IMR-90 (cell line): ENCODE results near the gene TRAPPC10. TPM values are rescaled to one million over a fixed set of nuclear protein-coding genes. Genes with fewer than 3 reads are reported as not detected.

Source experiments
- ATAC-seq: fragments of 200-7000 bp; cut with Tn5 transposase; 2 replicates; pipeline ENCODE4 v1.9.1; 2020; ENCODE audit warnings: low read depth, mild to moderate bottlenecking, moderate library complexity
- BruUV-seq: library from RNA; stranded (reverse); fragments of 400-500 nt; replicated peaks from 2 replicates; lab custom pipeline; 2021; lab: Mats Ljungman, UMichigan
- CTCF ChIA-PET: fragments of 300-600 bp; formaldehyde crosslinking; extraction: SDS; loops from one replicate; lab custom pipeline; 2021; ENCODE audit warnings: antibody characterized with exemption; lab: Yijun Ruan, JAX
- POLR2A ChIA-PET: fragments of 300-600 bp; sonication (Branson Sonifier 250); formaldehyde crosslinking; loops from one replicate; lab custom pipeline; 2022; ENCODE audit warnings: antibody characterized with exemption; ENCODE audit not compliant: unreplicated experiment; lab: Charles Lee
- DNase-seq: peaks from one replicate; pipeline ENCODE4 v3.0.0; 2013
- H2AFZ ChIP-seq: replicated peaks from 2 replicates; pipeline ENCODE3; 2013; ENCODE audit warnings: low read length, mild to moderate bottlenecking; ENCODE audit not compliant: poor library complexity
- H2AK5ac ChIP-seq: 2 replicates; pipeline ENCODE4 v1.6.1; 2013; ENCODE audit warnings: low read depth, low read length, inconsistent platforms
- H2AK9ac ChIP-seq: replicated peaks from 2 replicates; pipeline ENCODE3; 2013; ENCODE audit warnings: mild to moderate bottlenecking, low read depth, low read length, moderate library complexity; ENCODE audit not compliant: poor library complexity
- H2BK120ac ChIP-seq: 2 replicates; pipeline ENCODE4 v1.6.1; 2013; ENCODE audit warnings: low read depth, low read length, inconsistent platforms
- H2BK15ac ChIP-seq: 3 replicates; pipeline ENCODE4 v1.6.1; 2013; ENCODE audit warnings: low read depth, low read length, inconsistent platforms
- H2BK20ac ChIP-seq: 2 replicates; pipeline ENCODE4 v1.6.1; 2013; ENCODE audit warnings: low read depth, mild to moderate bottlenecking, inconsistent platforms, low read length, moderate library complexity
- H2BK5ac ChIP-seq: 2 replicates; pipeline ENCODE4 v1.6.1; 2013; ENCODE audit warnings: mild to moderate bottlenecking, low read depth, low read length, inconsistent platforms; ENCODE audit not compliant: poor library complexity, severe bottlenecking
- H3K14ac ChIP-seq: replicated peaks from 2 replicates; pipeline ENCODE4 v1.6.1; 2013; ENCODE audit warnings: low read depth, low read length, inconsistent platforms
- H3K18ac ChIP-seq: 2 replicates; pipeline ENCODE4 v1.6.1; 2013; ENCODE audit warnings: low read depth, low read length, control low read depth
- H3K23ac ChIP-seq: 2 replicates; pipeline ENCODE4 v1.6.1; 2013; ENCODE audit warnings: low read depth, low read length, inconsistent platforms
- H3K27ac ChIP-seq: 2 replicates; pipeline ENCODE4 v1.5.1; 2013; ENCODE audit warnings: mild to moderate bottlenecking, control low read depth, low read length; ENCODE audit not compliant: insufficient read depth
- H3K27me3 ChIP-seq: 2 replicates; pipeline ENCODE4 v1.6.1; 2013; ENCODE audit warnings: low read length; ENCODE audit not compliant: control insufficient read depth, insufficient read depth
- H3K36me3 ChIP-seq: 2 replicates; pipeline ENCODE4 v1.6.1; 2013; ENCODE audit warnings: low read length, mixed read lengths; ENCODE audit not compliant: control insufficient read depth, insufficient read depth
- H3K4ac ChIP-seq: 2 replicates; pipeline ENCODE4 v1.6.1; 2013; ENCODE audit warnings: low read depth, low read length, inconsistent platforms
- H3K4me1 ChIP-seq: 2 replicates; pipeline ENCODE4 v1.6.1; 2013; ENCODE audit warnings: low read length, mixed read lengths; ENCODE audit not compliant: control insufficient read depth, insufficient read depth
- H3K4me2 ChIP-seq: 2 replicates; pipeline ENCODE4 v1.6.1; 2013; ENCODE audit warnings: low read depth, mild to moderate bottlenecking, control low read depth, low read length, moderate library complexity
- H3K4me3 ChIP-seq: 2 replicates; pipeline ENCODE4 v1.5.1; 2013; ENCODE audit warnings: low read depth, mild to moderate bottlenecking, control low read depth, low read length, moderate library complexity; ENCODE audit not compliant: insufficient read depth
- H3K56ac ChIP-seq: 2 replicates; pipeline ENCODE4 v1.6.1; 2013; ENCODE audit warnings: low read length, inconsistent platforms; ENCODE audit not compliant: insufficient read depth; ENCODE audit errors: extremely low read depth
- H3K79me1 ChIP-seq, 2 experiments: 2 replicates each; pipeline ENCODE4 v1.6.1; 2013; ENCODE audit warnings: low read length in 2 of 2, inconsistent platforms in 1 of 2, low read depth in 1 of 2
- H3K9ac ChIP-seq: 2 replicates; pipeline ENCODE4 v1.6.1; 2013; ENCODE audit warnings: low read depth, low read length, control low read depth
- H3K9me1 ChIP-seq: 2 replicates; pipeline ENCODE4 v1.6.1; 2013; ENCODE audit warnings: low read length, inconsistent platforms; ENCODE audit not compliant: insufficient read depth
- H3K9me3 ChIP-seq: 2 replicates; pipeline ENCODE4 v1.6.1; 2013; ENCODE audit warnings: low read length; ENCODE audit not compliant: control insufficient read depth, insufficient read depth
- H4K20me1 ChIP-seq: 2 replicates; pipeline ENCODE4 v1.6.1; 2013; ENCODE audit warnings: low read length, inconsistent platforms; ENCODE audit not compliant: insufficient read depth
- H4K5ac ChIP-seq: 2 replicates; pipeline ENCODE4 v1.6.1; 2013; ENCODE audit warnings: mild to moderate bottlenecking, low read depth, low read length, control low read depth
- H4K8ac ChIP-seq, 2 experiments: 2 replicates each; pipeline ENCODE4 v1.6.1; 2013; ENCODE audit warnings: low read depth in 2 of 2, low read length in 2 of 2, control low read depth in 1 of 2, inconsistent platforms in 1 of 2
- H4K91ac ChIP-seq: 2 replicates; pipeline ENCODE4 v1.6.1; 2013; ENCODE audit warnings: low read depth, low read length, inconsistent platforms; ENCODE audit not compliant: insufficient read depth
- CEBPB ChIP-seq: IDR thresholded peaks from 2 replicates; pipeline ENCODE4 v1.6.1; 2012; ENCODE audit warnings: low read depth, low read length, improper control_type of control experiment
- CHD1 ChIP-seq: IDR thresholded peaks from 2 replicates; pipeline ENCODE4 v1.6.1; 2012; ENCODE audit warnings: low read depth, low read length, improper control_type of control experiment
- FOS ChIP-seq: fragments of 150-350 bp; IDR thresholded peaks from 2 replicates; pipeline ENCODE4 v1.6.1; 2016; ENCODE audit warnings: low read depth, low read length
- MXI1 ChIP-seq: IDR thresholded peaks from 2 replicates; pipeline ENCODE4 v1.6.1; 2012; ENCODE audit warnings: low read depth, mild to moderate bottlenecking, low read length, moderate library complexity, borderline replicate concordance
- NFE2L2 ChIP-seq: fragments of 150-350 bp; IDR thresholded peaks from 2 replicates; pipeline ENCODE4 v1.6.1; 2016; ENCODE audit warnings: low read depth, mild to moderate bottlenecking, low read length
- SMC3 ChIP-seq: fragments of 150-350 bp; IDR thresholded peaks from 2 replicates; pipeline ENCODE4 v1.6.1; 2016; ENCODE audit warnings: low read depth, mild to moderate bottlenecking, antibody characterized with exemption, low read length, moderate library complexity
- WGBS, 2 experiments: methylation state at CpG; one replicate each; pipeline versions ENCODE4 v1.1.5 to v1.1.7; 2013; ENCODE audit warnings: missing lambda C conversion rate in 2 of 2; ENCODE audit not compliant: insufficient read length in 1 of 2; ENCODE audit errors: extremely low coverage in 2 of 2; 5-methylcytosine and 5-hydroxymethylcytosine counted together
- dilution Hi-C: fragments of 300-500 bp; cut with HindIII; formaldehyde crosslinking; loops from one replicate; pipeline ENCODE4 v1.14.3; 2018; ENCODE audit warnings: low sequenced_read_pairs; ENCODE audit not compliant: unreplicated experiment
- in situ Hi-C: fragments of 300-500 bp; cut with MboI; formaldehyde crosslinking; loops from 3 replicates; pipeline ENCODE4 v1.14.3; 2019; ENCODE audit warnings: low sequenced_read_pairs, inconsistent platforms, mixed read lengths
- intact Hi-C: fragments of 100-400 bp; cut with micrococcal nuclease; formaldehyde crosslinking; loops from 2 replicates; pipeline ENCODE4 v1.10.0; 2022
- polyA plus RNA-seq, 3 experiments: library from polyadenylated mRNA; depleted of rRNA; stranded (reverse); fragments of >200 nt; gene quantifications; 2 replicates each; pipeline ENCODE4 v1.2.3, GENCODE V29; 2012; ENCODE audit warnings: low replicate concordance in 1 of 3
- total RNA-seq: library from RNA; depleted of rRNA; stranded (reverse); fragments of >200 nt; gene quantifications from 2 replicates; pipeline ENCODE4 v1.2.3, GENCODE V29; 2012
- TF ChIP-seq, protein P1 (sequence below): fragments of 150-350 bp; IDR thresholded peaks from 2 replicates; pipeline ENCODE4 v1.6.1; 2016; ENCODE audit warnings: low read depth, mild to moderate bottlenecking, low read length, moderate library complexity, borderline replicate concordance

Gene TRAPPC10
- total and polyA plus RNA-seq, 2 of the 4 experiments (the other 2 are of a cell fraction): 17.8 to 18.1 TPM

DNA sequence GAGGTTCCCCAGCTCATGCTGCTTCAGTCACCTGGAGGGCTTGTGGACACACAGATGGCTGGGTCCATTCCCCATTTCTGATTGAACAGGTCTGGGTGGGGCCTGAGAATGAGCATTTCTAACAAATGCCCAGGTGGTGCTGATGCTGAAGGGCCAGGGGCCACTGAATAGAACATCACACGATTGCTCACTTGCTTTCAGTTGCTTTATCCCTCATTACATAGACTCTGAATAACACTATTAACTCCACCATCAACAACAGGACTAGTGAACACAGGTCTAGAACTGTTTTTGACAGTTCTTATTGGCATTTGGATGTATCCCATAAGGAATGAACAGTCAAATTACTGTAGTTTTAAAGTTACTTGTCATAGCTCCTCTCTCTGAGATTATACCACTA lies 12.1 kb downstream of the TRAPPC10 start:
- no peak overlapping the region for H4K5ac ChIP-seq
- no TSS peak for BruUV-seq
- no peak overlapping the region for H2AK5ac ChIP-seq
- no peak overlapping the region for H2BK120ac ChIP-seq
- no peak overlapping the region for H2AFZ ChIP-seq
- H3K9me1 ChIP-seq: peaks cover 28% of the 10 kb centered on the region
- H4K8ac ChIP-seq: no peak overlapping the region
- H3K18ac ChIP-seq: no peak overlapping the region
- no peak overlapping the region for H3K27ac ChIP-seq
- H3K4me1 ChIP-seq: peaks cover 17% of the 10 kb centered on the region
- no peak overlapping the region for H3K14ac ChIP-seq
- no peak overlapping the region for H3K4me3 ChIP-seq
- ChIA-PET CTCF (interaction anchor here (1.1 kb wide), 1 partner anchor 19 kb away, joined by 7 read pairs; no protein-coding TSS in a partner anchor), POLR2A (no interaction called here)
- no CpG with 5 or more reads among the region's 1 CpG for WGBS, 2 experiments
- H3K9me3 ChIP-seq: no peaks in the 10 kb centered on the region
- no peak overlapping the region for H3K56ac ChIP-seq
- in situ Hi-C loops: no loop called here
- dilution Hi-C loops: no loop called here
- H3K27me3 ChIP-seq: no peaks in the 10 kb centered on the region
- H3K36me3 ChIP-seq: no peaks in the 10 kb centered on the region
- intact Hi-C loops: no loop called here
- ATAC-seq: no peak
- no peak overlapping the region for H2BK5ac ChIP-seq
- no peak for DNase-seq
- H3K9ac ChIP-seq: no peak overlapping the region
- H3K4me2 ChIP-seq: no peak overlapping the region
- no peak overlapping the region for H3K23ac ChIP-seq
- no peak overlapping the region for H2AK9ac ChIP-seq
- peaks cover 81% of the 10 kb centered on the region for H4K20me1 ChIP-seq
- no peak overlapping the region for H4K91ac ChIP-seq
- no peak overlapping the region for H2BK15ac ChIP-seq
- H3K79me1 ChIP-seq: peaks cover 27 to 81% of the 10 kb centered on the region in 2 experiments
- TF ChIP-seq CHD1: no peak
- TF ChIP-seq SMC3: no peak
- TF ChIP-seq, protein P1, sequence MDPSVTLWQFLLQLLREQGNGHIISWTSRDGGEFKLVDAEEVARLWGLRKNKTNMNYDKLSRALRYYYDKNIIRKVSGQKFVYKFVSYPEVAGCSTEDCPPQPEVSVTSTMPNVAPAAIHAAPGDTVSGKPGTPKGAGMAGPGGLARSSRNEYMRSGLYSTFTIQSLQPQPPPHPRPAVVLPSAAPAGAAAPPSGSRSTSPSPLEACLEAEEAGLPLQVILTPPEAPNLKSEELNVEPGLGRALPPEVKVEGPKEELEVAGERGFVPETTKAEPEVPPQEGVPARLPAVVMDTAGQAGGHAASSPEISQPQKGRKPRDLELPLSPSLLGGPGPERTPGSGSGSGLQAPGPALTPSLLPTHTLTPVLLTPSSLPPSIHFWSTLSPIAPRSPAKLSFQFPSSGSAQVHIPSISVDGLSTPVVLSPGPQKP: no peak
- no peak for TF ChIP-seq MXI1
- no peak for TF ChIP-seq FOS
- no peak for TF ChIP-seq NFE2L2
- no peak for TF ChIP-seq CEBPB
- H2BK20ac ChIP-seq: no peak overlapping the region
- no peak overlapping the region for H3K4ac ChIP-seq
